Calu3 (cell line): Measurements from ENCODE around the gene TRIM9. TPM values are rescaled to one million over a fixed set of nuclear protein-coding genes. Genes with fewer than 3 reads are reported as not detected.

Experiments
- BruUV-seq: library from RNA; stranded (reverse); fragments of 400-500 nt; replicated peaks from 2 replicates; lab custom pipeline; 2021; lab: Mats Ljungman, UMichigan
- CTCF ChIA-PET: fragments of 300-600 bp; sonication (Branson Sonifier 250); formaldehyde crosslinking; loops from one replicate; lab custom pipeline; 2022; ENCODE audit warnings: antibody characterized with exemption; lab: Charles Lee
- DNase-seq: peaks from one replicate; pipeline ENCODE4 v3.0.0; 2022
- H3K27ac Mint-ChIP-seq: one replicate; pipeline ENCODE4 v1.8.0; 2022; ENCODE audit warnings: mixed read lengths; ENCODE audit not compliant: unreplicated experiment
- H3K27me3 Mint-ChIP-seq: one replicate; pipeline ENCODE4 v1.8.0; 2022; ENCODE audit warnings: mixed read lengths; ENCODE audit not compliant: unreplicated experiment
- H3K36me3 Mint-ChIP-seq: one replicate; pipeline ENCODE4 v1.8.0; 2022; ENCODE audit warnings: mild to moderate bottlenecking, moderate library complexity, mixed read lengths; ENCODE audit not compliant: insufficient read depth, unreplicated experiment
- H3K4me1 Mint-ChIP-seq: one replicate; pipeline ENCODE4 v1.8.0; 2022; ENCODE audit warnings: mild to moderate bottlenecking, low read depth, mixed read lengths; ENCODE audit not compliant: unreplicated experiment
- H3K4me3 Mint-ChIP-seq: one replicate; pipeline ENCODE4 v1.8.0; 2022; ENCODE audit warnings: mild to moderate bottlenecking, low read depth, moderate library complexity, mixed read lengths; ENCODE audit not compliant: unreplicated experiment
- H3K9me3 Mint-ChIP-seq: one replicate; pipeline ENCODE4 v1.8.0; 2022; ENCODE audit warnings: low read depth, mixed read lengths; ENCODE audit not compliant: unreplicated experiment
- intact Hi-C: fragments of 100-400 bp; cut with micrococcal nuclease; formaldehyde crosslinking; loops from one replicate; pipeline ENCODE4 v1.10.0; 2022; ENCODE audit not compliant: unreplicated experiment
- total RNA-seq: library from RNA; stranded (reverse); gene quantifications from 2 replicates; pipeline ENCODE4 v1.2.3, GENCODE V29; 2022
- TF ChIP-seq, protein P1 (sequence below): fragments of 200-600 bp; IDR thresholded peaks from one replicate; pipeline ENCODE4 v1.8.0; 2022; ENCODE audit warnings: antibody characterized with exemption; ENCODE audit not compliant: unreplicated experiment

The TRIM9 gene
- total RNA-seq, 1 experiment from 2014 or later: 1.6 TPM

DNA sequence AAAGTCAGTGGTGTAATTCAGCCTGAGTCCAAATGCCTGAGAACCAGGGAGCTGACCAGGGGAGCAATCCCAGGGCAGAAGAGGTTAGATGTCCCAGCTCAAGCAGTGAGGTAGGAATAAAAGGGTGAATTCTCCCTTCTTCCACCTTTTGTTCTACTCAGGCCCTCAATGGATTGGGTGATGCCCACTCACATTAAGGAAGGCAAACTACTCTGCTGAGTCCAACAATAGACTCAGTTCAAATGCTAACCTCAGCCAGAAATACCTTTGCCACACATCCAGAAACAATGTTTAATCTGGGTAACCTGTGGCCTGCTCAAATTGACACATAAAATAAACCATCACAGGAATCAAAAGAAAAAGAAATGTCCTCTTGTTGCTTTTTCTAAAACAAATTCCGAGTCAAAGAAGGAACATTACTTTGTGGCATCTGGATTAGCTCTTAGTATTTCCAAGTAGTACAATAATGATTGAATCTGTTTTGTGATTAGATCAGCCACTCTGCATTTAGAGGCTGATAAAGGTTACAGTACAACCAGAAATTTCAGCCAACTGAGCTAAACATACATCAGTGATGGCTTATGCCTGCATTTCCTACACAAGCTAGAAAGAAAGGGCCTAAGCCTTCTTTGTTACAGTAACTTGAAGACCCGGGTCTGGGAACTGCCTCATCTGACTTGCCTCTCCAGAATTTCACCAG is 43.6 kb upstream of the TRIM9 start:
- no peaks in the 10 kb centered on the region for H3K27me3 Mint-ChIP-seq
- CTCF ChIA-PET: no interaction called here
- H3K4me3 Mint-ChIP-seq: no peak overlapping the region
- H3K27ac Mint-ChIP-seq: no peak overlapping the region
- H3K9me3 Mint-ChIP-seq: peaks cover 3% of the 10 kb centered on the region
- TF ChIP-seq, protein P1, sequence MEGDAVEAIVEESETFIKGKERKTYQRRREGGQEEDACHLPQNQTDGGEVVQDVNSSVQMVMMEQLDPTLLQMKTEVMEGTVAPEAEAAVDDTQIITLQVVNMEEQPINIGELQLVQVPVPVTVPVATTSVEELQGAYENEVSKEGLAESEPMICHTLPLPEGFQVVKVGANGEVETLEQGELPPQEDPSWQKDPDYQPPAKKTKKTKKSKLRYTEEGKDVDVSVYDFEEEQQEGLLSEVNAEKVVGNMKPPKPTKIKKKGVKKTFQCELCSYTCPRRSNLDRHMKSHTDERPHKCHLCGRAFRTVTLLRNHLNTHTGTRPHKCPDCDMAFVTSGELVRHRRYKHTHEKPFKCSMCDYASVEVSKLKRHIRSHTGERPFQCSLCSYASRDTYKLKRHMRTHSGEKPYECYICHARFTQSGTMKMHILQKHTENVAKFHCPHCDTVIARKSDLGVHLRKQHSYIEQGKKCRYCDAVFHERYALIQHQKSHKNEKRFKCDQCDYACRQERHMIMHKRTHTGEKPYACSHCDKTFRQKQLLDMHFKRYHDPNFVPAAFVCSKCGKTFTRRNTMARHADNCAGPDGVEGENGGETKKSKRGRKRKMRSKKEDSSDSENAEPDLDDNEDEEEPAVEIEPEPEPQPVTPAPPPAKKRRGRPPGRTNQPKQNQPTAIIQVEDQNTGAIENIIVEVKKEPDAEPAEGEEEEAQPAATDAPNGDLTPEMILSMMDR: no peak
- intact Hi-C loops: no loop called here
- H3K4me1 Mint-ChIP-seq: no peaks in the 10 kb centered on the region
- no TSS peak for BruUV-seq
- no peak for DNase-seq
- no peaks in the 10 kb centered on the region for H3K36me3 Mint-ChIP-seq

DNA sequence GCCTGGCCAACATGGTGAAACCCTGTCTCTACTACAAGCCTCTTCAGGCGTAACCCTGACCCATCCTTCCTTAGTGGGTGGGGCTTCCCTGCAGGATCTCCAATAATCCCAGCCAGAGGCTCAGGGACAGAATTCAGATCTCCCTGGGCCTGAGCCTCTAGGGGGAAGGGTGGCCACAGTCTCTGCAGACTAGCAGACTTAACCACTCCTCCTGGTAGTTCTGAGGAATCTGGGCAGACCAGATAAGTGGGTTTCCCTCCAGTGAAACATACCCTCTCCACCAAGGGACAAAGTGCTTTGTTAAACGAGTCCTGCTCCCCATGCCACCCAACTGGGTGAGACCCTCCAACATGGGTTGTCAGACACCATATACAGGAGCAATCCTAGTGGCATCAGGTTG is 36.6 kb upstream of the TRIM9 start:
- Mint-ChIP-seq H3K4me1 (no peaks in the 10 kb centered on the region), H3K4me3 (no peak overlapping the region)
- intact Hi-C loops: no loop called here

DNA sequence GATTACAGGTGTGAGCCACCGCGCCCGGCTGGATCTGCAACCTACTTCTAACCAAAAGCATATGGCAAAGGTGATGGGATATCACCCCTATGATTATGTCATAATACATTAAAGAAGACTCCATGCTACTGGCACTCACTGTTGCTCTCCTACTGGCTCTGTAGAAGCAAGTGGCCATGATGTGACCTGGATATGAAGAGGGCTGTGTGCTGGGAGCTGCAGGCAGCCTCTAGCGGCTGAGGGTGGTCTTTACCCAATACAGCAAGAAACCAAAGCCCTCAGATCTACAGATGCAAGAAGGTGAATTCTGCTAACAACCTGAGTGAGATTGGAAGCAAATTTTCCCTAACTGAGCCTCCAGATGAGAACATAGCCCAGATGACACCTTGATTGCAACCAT is 34.2 kb upstream of the TRIM9 start:
- CTCF ChIA-PET: no interaction called here
- peaks cover 2% of the 10 kb centered on the region for H3K9me3 Mint-ChIP-seq
- BruUV-seq: no TSS peak
- no peaks in the 10 kb centered on the region for H3K4me1 Mint-ChIP-seq
- DNase-seq: no peak
- TF ChIP-seq, protein P1: no peak
- no peaks in the 10 kb centered on the region for H3K36me3 Mint-ChIP-seq
- intact Hi-C loops: no loop called here
- no peaks in the 10 kb centered on the region for H3K27me3 Mint-ChIP-seq
- no peak overlapping the region for H3K4me3 Mint-ChIP-seq
- no peak overlapping the region for H3K27ac Mint-ChIP-seq

More for the DNA sequence above, 36.6 kb upstream of the TRIM9 start:
- no TSS peak for BruUV-seq
- TF ChIP-seq, protein P1: no peak
- no peaks in the 10 kb centered on the region for H3K36me3 Mint-ChIP-seq
- H3K27me3 Mint-ChIP-seq: no peaks in the 10 kb centered on the region
- H3K27ac Mint-ChIP-seq: no peak overlapping the region
- CTCF ChIA-PET: no interaction called here
- DNase-seq: peak; percentile 25
- H3K9me3 Mint-ChIP-seq: peaks cover 2% of the 10 kb centered on the region

DNA sequence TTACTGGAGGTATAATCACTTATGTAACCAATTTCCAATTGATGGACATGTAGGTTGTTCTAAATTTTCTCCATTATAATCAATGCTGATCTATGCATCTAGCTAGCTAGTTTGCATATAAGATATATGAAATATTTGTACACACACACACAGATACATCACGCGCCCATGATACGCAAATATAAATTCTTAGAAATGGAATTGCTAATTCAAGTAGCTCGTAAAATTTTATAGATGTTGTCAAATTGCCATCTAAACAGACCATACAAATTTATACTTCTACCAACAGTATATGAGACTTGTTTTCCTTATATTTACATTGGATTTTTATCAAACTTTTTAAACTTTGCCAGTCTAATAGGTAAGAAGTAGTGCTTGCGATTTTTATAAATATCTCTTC is 29.1 kb upstream of the TRIM9 start:
- no peak for DNase-seq
- intact Hi-C loops: no loop called here
- H3K36me3 Mint-ChIP-seq: no peaks in the 10 kb centered on the region
- CTCF ChIA-PET: no interaction called here
- TF ChIP-seq, protein P1: no peak
- H3K9me3 Mint-ChIP-seq: no peaks in the 10 kb centered on the region
- no peak overlapping the region for H3K27ac Mint-ChIP-seq
- no peaks in the 10 kb centered on the region for H3K4me1 Mint-ChIP-seq
- no peak overlapping the region for H3K4me3 Mint-ChIP-seq
- H3K27me3 Mint-ChIP-seq: no peaks in the 10 kb centered on the region
- no TSS peak for BruUV-seq
